A549 (cell line): ENCODE measurements around the gene MYRIP. TPM values are rescaled to one million over a fixed set of nuclear protein-coding genes. Genes with fewer than 3 reads are reported as not detected.

Source experiments
- ATAC-seq, 2 experiments: fragments of 200-7000 bp in 1 of 2; fragments of >200 bp in 1 of 2; cut with Nextera tagmentation in 1 of 2; cut with Tn5 transposase in 1 of 2; 3 replicates each; pipeline versions ENCODE4 v1.8.0 to v1.9.1; 2018 to 2020; ENCODE audit warnings: mild to moderate bottlenecking in 1 of 2, moderate library complexity in 1 of 2
- CTCF ChIA-PET: fragments of 300-600 bp; sonication (Branson Sonifier 250); formaldehyde crosslinking; extraction: SDS; loops from one replicate; lab custom pipeline; 2021; ENCODE audit warnings: antibody characterized with exemption, inconsistent platforms; lab: Yijun Ruan, JAX
- POLR2A ChIA-PET: fragments of 350-600 bp; formaldehyde crosslinking; extraction: SDS; loops from one replicate; lab custom pipeline; 2021; ENCODE audit warnings: antibody characterized with exemption, inconsistent platforms; lab: Yijun Ruan, JAX
- DNase-seq, 2 experiments: peaks; one replicate each; pipeline versions ENCODE4 v3.0.0 to v3.0.0-alpha.2; 2011 to 2016; ENCODE audit warnings: low read depth in 1 of 2, low spot score in 1 of 2
- FAIRE-seq: peaks from 2 replicates; lab custom pipeline; 2011; peaks lifted over from hg19 to GRCh38; lab: Jason Lieb, UNC
- H3K27ac ChIP-seq, 2 experiments: fragments of >200 bp; sonication (Bioruptor Twin); formaldehyde crosslinking; 3 replicates each; pipeline ENCODE4 v1.5.1; 2016 to 2017
- H3K4me1 ChIP-seq: fragments of >200 bp; sonication (Bioruptor Twin); formaldehyde crosslinking; 3 replicates; pipeline ENCODE4 v1.6.1; 2016
- H3K4me2 ChIP-seq: fragments of >200 bp; sonication (Bioruptor Twin); formaldehyde crosslinking; 3 replicates; pipeline ENCODE4 v1.6.1; 2016
- H3K4me3 ChIP-seq: fragments of >200 bp; sonication (Bioruptor Twin); formaldehyde crosslinking; 3 replicates; pipeline ENCODE4 v1.5.1; 2016
- H3K9me3 ChIP-seq: fragments of >200 bp; sonication (Bioruptor Twin); formaldehyde crosslinking; 3 replicates; pipeline ENCODE4 v1.6.1; 2016
- BHLHE40 ChIP-seq: IDR thresholded peaks from 2 replicates; pipeline ENCODE4 v1.6.1; 2012; ENCODE audit warnings: low read depth, low read length, inconsistent platforms
- CBX2 ChIP-seq: fragments of 200-600 bp; sonication (generic); IDR thresholded peaks from 2 replicates; pipeline ENCODE4 v1.6.1; 2016; ENCODE audit warnings: low read depth, mild to moderate bottlenecking, borderline replicate concordance
- EHMT2 ChIP-seq: fragments of 200-600 bp; sonication (generic); IDR thresholded peaks from 2 replicates; pipeline ENCODE4 v1.6.1; 2016; ENCODE audit warnings: antibody characterized with exemption, low read depth, mild to moderate bottlenecking, moderate library complexity
- EP300 ChIP-seq, 2 experiments: fragments of >200 bp; sonication (Bioruptor Twin); formaldehyde crosslinking; IDR thresholded peaks; 2 replicates in 1 of 2; 3 replicates in 1 of 2; pipeline ENCODE4 v1.6.1; 2016 to 2017
- ESRRA ChIP-seq: fragments of 150-350 bp; IDR thresholded peaks from 2 replicates; pipeline ENCODE4 v1.6.1; 2014; ENCODE audit warnings: mild to moderate bottlenecking, low read length, borderline replicate concordance
- FOSB ChIP-seq: fragments of 250-450 bp; sonication (Bioruptor Pico); IDR thresholded peaks from 2 replicates; pipeline ENCODE4 v1.5.0; 2020; ENCODE audit warnings: mild to moderate bottlenecking, moderate library complexity
- FOSL2 ChIP-seq, 2 experiments: fragments of 450-650 bp in 1 of 2; fragments of >200 bp in 1 of 2; sonication (Bioruptor Twin) in 1 of 2; formaldehyde crosslinking; IDR thresholded peaks; 2 replicates each; pipeline versions ENCODE4 v1.5.0 to v1.6.1; 2016 to 2020; ENCODE audit warnings: mild to moderate bottlenecking in 1 of 2, moderate library complexity in 1 of 2
- HDAC2 ChIP-seq: fragments of 200-600 bp; sonication (generic); IDR thresholded peaks from 2 replicates; pipeline ENCODE4 v1.6.1; 2016
- HOXA7 ChIP-seq: fragments of 250-450 bp; sonication (Bioruptor Pico); IDR thresholded peaks from 2 replicates; pipeline ENCODE4 v1.5.0; 2020; ENCODE audit warnings: mild to moderate bottlenecking, moderate library complexity
- HOXB13 ChIP-seq: fragments of 250-450 bp; sonication (Bioruptor Pico); IDR thresholded peaks from 2 replicates; pipeline ENCODE4 v1.5.0; 2020; ENCODE audit warnings: low read depth, mild to moderate bottlenecking, moderate library complexity
- KDM1A ChIP-seq: fragments of 200-600 bp; sonication (generic); IDR thresholded peaks from 2 replicates; pipeline ENCODE4 v1.6.1; 2016; ENCODE audit warnings: low read depth, mild to moderate bottlenecking
- KDM5A ChIP-seq: fragments of 200-600 bp; sonication (generic); IDR thresholded peaks from 2 replicates; pipeline ENCODE4 v1.6.1; 2016; ENCODE audit warnings: antibody characterized with exemption, mild to moderate bottlenecking
- PHF8 ChIP-seq: fragments of 200-600 bp; sonication (generic); IDR thresholded peaks from 2 replicates; pipeline ENCODE4 v1.6.1; 2016; ENCODE audit warnings: low read depth, mild to moderate bottlenecking, antibody characterized with exemption, moderate library complexity, borderline replicate concordance
- POLR2A ChIP-seq: IDR thresholded peaks from 2 replicates; pipeline ENCODE4 v1.6.1; 2012; ENCODE audit warnings: mild to moderate bottlenecking, low read length
- RCOR1 ChIP-seq: fragments of 150-350 bp; IDR thresholded peaks from 2 replicates; pipeline ENCODE4 v1.6.1; 2014; ENCODE audit warnings: antibody characterized with exemption, low read length, low read depth
- SMC3 ChIP-seq: fragments of >200 bp; sonication (Bioruptor Twin); formaldehyde crosslinking; IDR thresholded peaks from 3 replicates; pipeline ENCODE4 v1.6.1; 2018; ENCODE audit warnings: inconsistent platforms
- SREBF2 ChIP-seq: fragments of 450-650 bp; IDR thresholded peaks from 2 replicates; pipeline ENCODE4 v1.6.1; 2014; ENCODE audit warnings: mild to moderate bottlenecking, moderate library complexity
- ZFP36 ChIP-seq: fragments of 450-650 bp; IDR thresholded peaks from 2 replicates; pipeline ENCODE4 v1.6.1; 2014; ENCODE audit warnings: borderline replicate concordance; ENCODE audit not compliant: partially characterized antibody
- ZSCAN20 ChIP-seq: fragments of 250-450 bp; sonication (Bioruptor Pico); IDR thresholded peaks from 2 replicates; pipeline ENCODE4 v1.8.0; 2022; ENCODE audit warnings: mild to moderate bottlenecking, moderate library complexity
- WGBS: methylation state at CpG from one replicate; pipeline ENCODE4 v1.1.6; 2017; ENCODE audit errors: missing lambda C conversion rate; 5-methylcytosine and 5-hydroxymethylcytosine counted together
- polyA plus RNA-seq, 4 experiments: library from polyadenylated mRNA; depleted of rRNA in 3 of 4; stranded (reverse); fragments of >200 nt; fragmentation: RNase III in 1 of 4; extraction: RNeasy Plus Mini Kit Qiagen cat#74134 plus additional on column Dnase treatment in 1 of 4; gene quantifications; 2 replicates in 3 of 4; 3 replicates in 1 of 4; pipeline ENCODE4 v1.2.3, GENCODE V29; 2011 to 2017
- TF ChIP-seq, protein P1 (sequence below): fragments of 250-450 bp; sonication (Bioruptor Pico); IDR thresholded peaks from 2 replicates; pipeline ENCODE4 v1.5.0; 2021; ENCODE audit warnings: mild to moderate bottlenecking, moderate library complexity, borderline replicate concordance
- TF ChIP-seq, protein P2 (sequence below): fragments of 150-350 bp; IDR thresholded peaks from 2 replicates; pipeline ENCODE4 v1.6.1; 2014; ENCODE audit warnings: low read depth, mild to moderate bottlenecking, low read length
- TF ChIP-seq, protein P3 (sequence below): fragments of >200 bp; sonication (Bioruptor Twin); formaldehyde crosslinking; IDR thresholded peaks from 2 replicates; pipeline ENCODE4 v1.6.1; 2016
- TF ChIP-seq, protein P4 (sequence below): fragments of 250-450 bp; sonication (Bioruptor Pico); IDR thresholded peaks from 2 replicates; pipeline ENCODE4 v1.5.0; 2020; ENCODE audit warnings: low read depth, mild to moderate bottlenecking, moderate library complexity
- TF ChIP-seq, protein P5 (sequence below): IDR thresholded peaks from 2 replicates; pipeline ENCODE4 v1.6.1; 2012
- TF ChIP-seq, protein P6 (sequence below): fragments of 450-650 bp; IDR thresholded peaks from 2 replicates; pipeline ENCODE4 v1.6.1; 2014; ENCODE audit warnings: antibody characterized with exemption
- TF ChIP-seq, protein P7 (sequence below): fragments of >200 bp; sonication (Bioruptor Twin); formaldehyde crosslinking; IDR thresholded peaks from 3 replicates; pipeline ENCODE4 v1.6.1; 2016

Gene MYRIP
- polyA plus RNA-seq, 2 of the 4 experiments (the other 2 are of a cell fraction), result not detected

DNA sequence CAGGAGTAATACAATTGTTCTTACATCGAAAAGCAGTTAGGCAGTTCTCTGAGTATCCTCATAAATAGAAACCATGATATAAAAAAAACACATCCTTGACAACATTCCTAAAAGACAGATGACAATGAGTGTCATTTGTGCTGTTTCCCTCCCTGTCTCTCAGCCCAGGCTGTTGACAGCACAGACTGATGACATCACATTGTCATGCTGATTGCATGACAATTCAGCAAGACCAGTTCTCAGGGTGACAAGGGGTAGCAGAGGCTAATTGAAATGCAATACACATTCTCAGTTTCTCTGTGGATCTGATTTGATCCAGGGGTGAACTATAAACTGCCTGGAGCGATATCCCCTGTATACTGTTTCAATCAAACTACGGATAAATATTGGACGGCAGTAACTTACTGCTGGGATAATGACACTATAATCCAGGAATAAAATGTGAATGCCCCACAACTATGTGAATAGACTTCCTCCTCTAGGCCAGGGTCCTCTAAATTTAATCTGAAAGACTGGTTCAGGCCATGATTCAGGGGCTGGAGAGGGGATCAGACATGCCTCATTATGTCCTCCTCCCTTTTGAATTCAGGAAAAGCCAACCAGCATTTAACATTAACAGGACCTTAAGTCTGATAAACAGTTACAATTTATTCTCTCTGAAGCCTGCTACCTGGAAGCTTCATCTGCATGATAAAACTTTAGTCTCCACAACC lies 483.4 kb downstream of the MYRIP start:
- ChIA-PET CTCF (no interaction called here), POLR2A (no interaction called here)
- ATAC-seq (no peak), DNase-seq (no peak), FAIRE-seq (no peak)
- no peak for TF ChIP-seq POLR2A
- Histone ChIP-seq H3K4me2 (no peak overlapping the region), H3K9me3 (no peaks in the 10 kb centered on the region), H3K4me1 (no peaks in the 10 kb centered on the region), H3K4me3 (no peak overlapping the region), H3K27ac (no peak overlapping the region)
- 78% methylated on average over 4 of the region's 4 CpGs for WGBS

DNA sequence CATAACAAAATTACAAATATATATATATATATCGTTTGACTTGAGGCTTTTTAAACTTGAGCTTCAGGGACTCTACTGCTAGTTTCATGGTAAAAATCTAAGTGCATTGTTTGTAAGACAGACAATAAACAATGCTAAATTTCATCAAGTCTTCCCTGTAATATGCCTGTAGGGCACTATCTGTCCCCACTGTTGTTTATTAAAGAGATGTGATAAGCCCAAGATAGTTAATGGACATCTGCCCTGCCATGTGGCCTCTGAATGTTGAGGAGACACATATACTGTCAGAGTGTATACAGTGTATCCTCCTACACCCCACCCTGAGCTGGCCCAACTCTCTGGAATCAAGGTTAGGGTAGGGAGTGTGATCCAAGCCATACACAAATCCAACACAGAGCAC lies 485.0 kb downstream of the MYRIP start:
- ATAC-seq (no peak), DNase-seq (no peak), FAIRE-seq (no peak)
- ChIA-PET CTCF (interaction anchor here (0.9 to 1.6 kb wide), 3 partner anchors 11 to 115 kb away, joined by 3 to 7 read pairs (median 4); no protein-coding TSS in a partner anchor), POLR2A (no interaction called here)
- Histone ChIP-seq H3K4me1 (no peaks in the 10 kb centered on the region; the same call in 1 of the 3 replicates), H3K27ac (no peak overlapping the region), H3K4me3 (no peak overlapping the region), H3K9me3 (no peaks in the 10 kb centered on the region), H3K4me2 (no peak overlapping the region)
- whole genome bisulfite sequencing, result 84% methylated on average over 1 of the region's 1 CpG
- TF ChIP-seq ESRRA (no peak), EP300 (IDR thresholded peaks at IDR 0.05) (no peak), HOXB13 (CRISPR knock-in tag) (no peak), SMC3 (no peak), HDAC2 (no peak), BHLHE40 (no peak), RCOR1 (no peak), FOSL2 (IDR thresholded peaks at IDR 0.05) (no peak), FOSL2 (CRISPR knock-in tag; IDR thresholded peaks at IDR 0.05) (no peak), ZSCAN20 (CRISPR knock-in tag) (no peak), SREBF2 (no peak), ZFP36 (no peak)
- TF ChIP-seq, protein P1, sequence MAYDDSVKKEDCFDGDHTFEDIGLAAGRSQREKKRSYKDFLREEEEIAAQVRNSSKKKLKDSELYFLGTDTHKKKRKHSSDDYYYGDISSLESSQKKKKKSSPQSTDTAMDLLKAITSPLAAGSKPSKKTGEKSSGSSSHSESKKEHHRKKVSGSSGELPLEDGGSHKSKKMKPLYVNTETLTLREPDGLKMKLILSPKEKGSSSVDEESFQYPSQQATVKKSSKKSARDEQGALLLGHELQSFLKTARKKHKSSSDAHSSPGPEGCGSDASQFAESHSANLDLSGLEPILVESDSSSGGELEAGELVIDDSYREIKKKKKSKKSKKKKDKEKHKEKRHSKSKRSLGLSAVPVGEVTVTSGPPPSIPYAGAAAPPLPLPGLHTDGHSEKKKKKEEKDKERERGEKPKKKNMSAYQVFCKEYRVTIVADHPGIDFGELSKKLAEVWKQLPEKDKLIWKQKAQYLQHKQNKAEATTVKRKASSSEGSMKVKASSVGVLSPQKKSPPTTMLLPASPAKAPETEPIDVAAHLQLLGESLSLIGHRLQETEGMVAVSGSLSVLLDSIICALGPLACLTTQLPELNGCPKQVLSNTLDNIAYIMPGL (CRISPR knock-in tag), result no peak
- TF ChIP-seq, protein P2, sequence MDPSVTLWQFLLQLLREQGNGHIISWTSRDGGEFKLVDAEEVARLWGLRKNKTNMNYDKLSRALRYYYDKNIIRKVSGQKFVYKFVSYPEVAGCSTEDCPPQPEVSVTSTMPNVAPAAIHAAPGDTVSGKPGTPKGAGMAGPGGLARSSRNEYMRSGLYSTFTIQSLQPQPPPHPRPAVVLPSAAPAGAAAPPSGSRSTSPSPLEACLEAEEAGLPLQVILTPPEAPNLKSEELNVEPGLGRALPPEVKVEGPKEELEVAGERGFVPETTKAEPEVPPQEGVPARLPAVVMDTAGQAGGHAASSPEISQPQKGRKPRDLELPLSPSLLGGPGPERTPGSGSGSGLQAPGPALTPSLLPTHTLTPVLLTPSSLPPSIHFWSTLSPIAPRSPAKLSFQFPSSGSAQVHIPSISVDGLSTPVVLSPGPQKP, result no peak
- TF ChIP-seq, protein P3, sequence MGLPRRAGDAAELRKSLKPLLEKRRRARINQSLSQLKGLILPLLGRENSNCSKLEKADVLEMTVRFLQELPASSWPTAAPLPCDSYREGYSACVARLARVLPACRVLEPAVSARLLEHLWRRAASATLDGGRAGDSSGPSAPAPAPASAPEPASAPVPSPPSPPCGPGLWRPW, result no peak
- TF ChIP-seq, protein P4, sequence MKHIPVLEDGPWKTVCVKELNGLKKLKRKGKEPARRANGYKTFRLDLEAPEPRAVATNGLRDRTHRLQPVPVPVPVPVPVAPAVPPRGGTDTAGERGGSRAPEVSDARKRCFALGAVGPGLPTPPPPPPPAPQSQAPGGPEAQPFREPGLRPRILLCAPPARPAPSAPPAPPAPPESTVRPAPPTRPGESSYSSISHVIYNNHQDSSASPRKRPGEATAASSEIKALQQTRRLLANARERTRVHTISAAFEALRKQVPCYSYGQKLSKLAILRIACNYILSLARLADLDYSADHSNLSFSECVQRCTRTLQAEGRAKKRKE (CRISPR knock-in tag), result no peak
- TF ChIP-seq, protein P5, sequence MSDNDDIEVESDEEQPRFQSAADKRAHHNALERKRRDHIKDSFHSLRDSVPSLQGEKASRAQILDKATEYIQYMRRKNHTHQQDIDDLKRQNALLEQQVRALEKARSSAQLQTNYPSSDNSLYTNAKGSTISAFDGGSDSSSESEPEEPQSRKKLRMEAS, result no peak

DNA sequence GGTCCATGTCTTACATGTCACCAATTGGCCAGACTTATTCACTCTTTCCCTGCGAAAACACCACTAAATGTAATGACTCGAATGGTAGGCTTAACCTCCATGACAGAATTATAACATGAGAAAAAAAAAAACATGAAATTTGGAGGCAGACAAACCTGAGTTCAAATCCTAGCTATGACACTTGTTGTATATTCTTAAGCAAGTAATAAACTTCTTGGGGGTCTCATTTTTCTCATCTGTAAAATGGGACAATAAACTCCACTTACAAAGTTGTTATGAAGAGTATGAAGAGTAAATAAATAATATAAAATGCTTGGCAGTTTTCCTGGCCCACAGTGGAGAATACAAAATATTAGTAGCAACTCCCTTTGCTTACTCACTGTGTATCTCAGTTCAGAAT lies 488.7 kb downstream of the MYRIP start:
- Histone ChIP-seq H3K4me2 (no peak overlapping the region), H3K9me3 (no peaks in the 10 kb centered on the region), H3K4me3 (no peak overlapping the region), H3K4me1 (peaks cover 8% of the 10 kb centered on the region), H3K27ac (no peak overlapping the region)
- WGBS, result 57% methylated on average over 2 of the region's 2 CpGs
- ATAC-seq (no peak), DNase-seq (no peak), FAIRE-seq (no peak)
- TF ChIP-seq EHMT2 (no peak), BHLHE40 (no peak), HOXA7 (no peak), KDM5A (no peak), PHF8 (no peak), FOSB (CRISPR knock-in tag) (no peak), EP300 (IDR thresholded peaks at IDR 0.05) (no peak), CBX2 (no peak), KDM1A (no peak)
- TF ChIP-seq, protein P5, result no peak
- TF ChIP-seq, protein P6, sequence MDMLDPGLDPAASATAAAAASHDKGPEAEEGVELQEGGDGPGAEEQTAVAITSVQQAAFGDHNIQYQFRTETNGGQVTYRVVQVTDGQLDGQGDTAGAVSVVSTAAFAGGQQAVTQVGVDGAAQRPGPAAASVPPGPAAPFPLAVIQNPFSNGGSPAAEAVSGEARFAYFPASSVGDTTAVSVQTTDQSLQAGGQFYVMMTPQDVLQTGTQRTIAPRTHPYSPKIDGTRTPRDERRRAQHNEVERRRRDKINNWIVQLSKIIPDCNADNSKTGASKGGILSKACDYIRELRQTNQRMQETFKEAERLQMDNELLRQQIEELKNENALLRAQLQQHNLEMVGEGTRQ, result no peak
- TF ChIP-seq, protein P7, sequence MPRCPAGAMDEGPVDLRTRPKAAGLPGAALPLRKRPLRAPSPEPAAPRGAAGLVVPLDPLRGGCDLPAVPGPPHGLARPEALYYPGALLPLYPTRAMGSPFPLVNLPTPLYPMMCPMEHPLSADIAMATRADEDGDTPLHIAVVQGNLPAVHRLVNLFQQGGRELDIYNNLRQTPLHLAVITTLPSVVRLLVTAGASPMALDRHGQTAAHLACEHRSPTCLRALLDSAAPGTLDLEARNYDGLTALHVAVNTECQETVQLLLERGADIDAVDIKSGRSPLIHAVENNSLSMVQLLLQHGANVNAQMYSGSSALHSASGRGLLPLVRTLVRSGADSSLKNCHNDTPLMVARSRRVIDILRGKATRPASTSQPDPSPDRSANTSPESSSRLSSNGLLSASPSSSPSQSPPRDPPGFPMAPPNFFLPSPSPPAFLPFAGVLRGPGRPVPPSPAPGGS, result no peak
- CTCF ChIA-PET, result interaction anchor here (1.9 kb wide), 1 partner anchor 11 kb away, joined by 5 read pairs; no protein-coding TSS in a partner anchor
- POLR2A ChIA-PET, result no interaction called here
